Measurements from ENCODE around the gene BSG. TPM values are rescaled to one million over a fixed set of nuclear protein-coding genes. Genes with fewer than 3 reads are reported as not detected.
"Not testable (repeated sequence)": the region's sequence is repeated elsewhere in the genome, so short reads cannot be mapped to it uniquely, and the experiment has no call there.

BSG gene
- total and polyA plus RNA-seq, 11 donors: 727 to 2,989 (median 1,462) TPM

- H3K27me3 ChIP-seq: peaks cover 0 to 3% (median 0%) of the 10 kb centered on the region in 9 donors
- DNase-seq (no peak), ATAC-seq (no peak)
- intact Hi-C loops (cut with DNase I): no loop called here
- peaks cover 0 to 5% (median 0%) of the 10 kb centered on the region in 12 donors for H3K4me1 ChIP-seq
- no peaks in the 10 kb centered on the region for H3K9me3 ChIP-seq
- peaks cover 0 to 74% (median 51%) of the 10 kb centered on the region in 9 donors for H3K36me3 ChIP-seq
- no peak overlapping the region for H3K27ac ChIP-seq
- no peak for TF ChIP-seq POLR2A (IDR thresholded peaks at IDR 0.05)
- TF ChIP-seq, protein P1, sequence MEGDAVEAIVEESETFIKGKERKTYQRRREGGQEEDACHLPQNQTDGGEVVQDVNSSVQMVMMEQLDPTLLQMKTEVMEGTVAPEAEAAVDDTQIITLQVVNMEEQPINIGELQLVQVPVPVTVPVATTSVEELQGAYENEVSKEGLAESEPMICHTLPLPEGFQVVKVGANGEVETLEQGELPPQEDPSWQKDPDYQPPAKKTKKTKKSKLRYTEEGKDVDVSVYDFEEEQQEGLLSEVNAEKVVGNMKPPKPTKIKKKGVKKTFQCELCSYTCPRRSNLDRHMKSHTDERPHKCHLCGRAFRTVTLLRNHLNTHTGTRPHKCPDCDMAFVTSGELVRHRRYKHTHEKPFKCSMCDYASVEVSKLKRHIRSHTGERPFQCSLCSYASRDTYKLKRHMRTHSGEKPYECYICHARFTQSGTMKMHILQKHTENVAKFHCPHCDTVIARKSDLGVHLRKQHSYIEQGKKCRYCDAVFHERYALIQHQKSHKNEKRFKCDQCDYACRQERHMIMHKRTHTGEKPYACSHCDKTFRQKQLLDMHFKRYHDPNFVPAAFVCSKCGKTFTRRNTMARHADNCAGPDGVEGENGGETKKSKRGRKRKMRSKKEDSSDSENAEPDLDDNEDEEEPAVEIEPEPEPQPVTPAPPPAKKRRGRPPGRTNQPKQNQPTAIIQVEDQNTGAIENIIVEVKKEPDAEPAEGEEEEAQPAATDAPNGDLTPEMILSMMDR (IDR thresholded peaks at IDR 0.05): no peak
- WGBS, 4 donors: 95 to 98% (median 96%) methylated on average over 37 to 47 of the region's 47 CpGs
- H3K4me3 ChIP-seq: no peak overlapping the region
These were observed 47.0 kb downstream of the BSG start for GRCh38 chr19:619286-620002.

GRCh38 chr19:620166-620862 lies 47.9 kb downstream of the BSG start:
- 92 to 95% (median 94%) methylated on average over 18 to 51 of the region's 51 CpGs for WGBS, 4 donors
- Histone ChIP-seq H3K4me1 (peaks cover 0 to 5% (median 0%) of the 10 kb centered on the region in 12 donors), H3K27ac (no peak overlapping the region), H3K9me3 (no peaks in the 10 kb centered on the region), H3K27me3 (peaks cover 0 to 3% (median 0%) of the 10 kb centered on the region in 9 donors), H3K36me3 (peaks cover 0 to 83% (median 59%) of the 10 kb centered on the region in 9 donors), H3K4me3 (no peak overlapping the region)
- ATAC-seq: no peak
- TF ChIP-seq POLR2A (IDR thresholded peaks at IDR 0.05): no peak
- TF ChIP-seq, protein P1 (IDR thresholded peaks at IDR 0.05): no peak
- intact Hi-C loops (cut with DNase I): no loop called here
- DNase-seq: no peak

GRCh38 chr19:621191-621590 lies 48.8 kb downstream of the BSG start:
- peaks cover 3 to 89% (median 67%) of the 10 kb centered on the region in 9 donors for H3K36me3 ChIP-seq
- intact Hi-C loops (cut with DNase I); ATAC-seq; H3K27me3 ChIP-seq; H3K9me3 ChIP-seq; DNase-seq; H3K4me3 ChIP-seq; H3K4me1 ChIP-seq; H3K27ac ChIP-seq: not testable (repeated sequence)
- 97 to 99% (median 98%) methylated on average over 17 to 48 of the region's 48 CpGs for WGBS, 4 donors

DNA sequence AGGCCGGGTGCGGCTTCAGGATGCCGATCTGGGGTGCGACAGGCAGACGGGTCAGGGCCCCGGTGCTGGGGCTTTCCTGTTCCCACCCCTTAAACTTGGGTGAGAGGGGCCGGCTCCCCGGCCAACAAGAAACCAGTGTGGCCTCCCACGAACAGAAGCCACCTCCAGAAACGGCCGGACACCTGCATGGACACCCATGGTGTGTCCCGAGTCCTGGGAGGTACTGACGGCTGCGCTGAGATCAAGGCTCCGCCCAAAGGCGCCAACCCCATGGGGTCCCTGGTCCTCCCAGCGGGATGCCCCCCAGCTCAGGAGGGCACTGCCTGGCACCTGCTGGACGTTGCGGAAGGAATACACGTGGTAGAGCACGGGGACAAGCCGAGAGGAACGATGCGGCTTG lies 49.4 kb downstream of the BSG start:
- TF ChIP-seq POLR2A (IDR thresholded peaks at IDR 0.05): no peak
- TF ChIP-seq, protein P1 (IDR thresholded peaks at IDR 0.05): no peak
- 93 to 96% (median 94%) methylated on average over 14 to 24 of the region's 24 CpGs for WGBS, 4 donors

More for the DNA sequence above, 49.4 kb downstream of the BSG start:
- intact Hi-C loops (cut with DNase I): no loop called here
- Histone ChIP-seq H3K36me3 (peaks cover 3 to 88% (median 67%) of the 10 kb centered on the region in 9 donors), H3K27me3 (no peaks in the 10 kb centered on the region), H3K4me1 (no peaks in the 10 kb centered on the region), H3K4me3 (no peak overlapping the region), H3K9me3 (no peaks in the 10 kb centered on the region), H3K27ac (no peak overlapping the region)
- no peak for DNase-seq
- no peak for ATAC-seq

Data from heart left ventricle (tissue), 16 donors.